GM19035 (cell line): ENCODE results near the gene LMTK2.
"Not testable (repeated sequence)": the region's sequence is repeated elsewhere in the genome, so short reads cannot be mapped to it uniquely, and the experiment has no call there.

Source experiments
- ATAC-seq: cut with Tn5 transposase; IDR thresholded peaks from one replicate; pipeline ENCODE4 v1.9.1; 2021; ENCODE audit not compliant: unreplicated experiment

The LMTK2 gene

GRCh38 chr7:98216941-98217622 is 110.4 kb downstream of the LMTK2 start:
- no peak for ATAC-seq

- ATAC-seq: no peak
These were observed 111.2 kb downstream of the LMTK2 start for GRCh38 chr7:98217623-98218582.

- ATAC-seq: not testable (repeated sequence)
These were observed 112.7 kb downstream of the LMTK2 start for GRCh38 chr7:98219382-98219781.

DNA sequence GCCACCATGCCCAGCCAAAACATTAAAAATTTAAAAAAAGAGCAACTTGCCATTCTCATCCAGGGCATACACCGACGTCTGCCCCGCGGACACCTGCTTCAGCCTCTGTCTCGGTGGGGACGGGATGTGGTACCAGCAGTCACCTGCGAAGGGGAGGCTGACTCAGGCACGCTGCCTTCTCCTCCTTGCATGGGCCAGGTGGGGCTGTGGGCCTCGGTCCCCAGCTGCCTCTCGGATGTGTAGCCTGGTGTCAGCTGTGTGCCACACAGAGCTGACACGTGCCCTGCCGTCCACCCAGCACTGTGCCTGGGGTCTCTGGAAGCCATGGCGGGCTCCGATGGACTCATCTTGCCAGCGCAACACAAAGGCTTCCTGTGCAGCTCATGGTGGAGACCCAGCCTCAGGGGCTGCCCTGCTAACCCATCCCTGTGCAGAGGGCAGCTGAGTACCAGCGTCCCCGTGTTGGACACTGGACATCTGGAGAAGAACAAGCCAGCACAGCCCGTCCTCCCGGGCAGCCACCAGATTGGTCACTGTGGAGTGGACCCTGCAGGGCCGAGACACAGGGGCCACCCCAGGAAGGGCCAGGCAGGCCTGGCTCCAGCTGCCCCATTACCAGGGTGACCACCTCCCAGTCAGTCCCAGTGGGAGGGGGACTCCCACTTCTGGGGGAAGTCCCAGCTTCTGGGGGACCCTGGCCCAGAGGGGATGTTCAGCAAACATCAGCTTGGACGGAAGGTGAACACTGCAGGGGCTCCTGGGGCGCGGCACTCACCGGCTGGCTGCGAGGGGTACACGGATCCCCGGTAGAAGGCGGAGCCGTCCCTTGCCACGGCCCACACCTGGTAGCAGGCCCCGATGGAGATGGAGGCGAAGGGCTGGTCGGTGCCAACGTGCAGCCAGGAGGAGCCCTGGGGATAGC is 115.2 kb downstream of the LMTK2 start:
- no peak for ATAC-seq

GRCh38 chr7:98222533-98223195 is 116.0 kb downstream of the LMTK2 start:
- no peak for ATAC-seq

DNA sequence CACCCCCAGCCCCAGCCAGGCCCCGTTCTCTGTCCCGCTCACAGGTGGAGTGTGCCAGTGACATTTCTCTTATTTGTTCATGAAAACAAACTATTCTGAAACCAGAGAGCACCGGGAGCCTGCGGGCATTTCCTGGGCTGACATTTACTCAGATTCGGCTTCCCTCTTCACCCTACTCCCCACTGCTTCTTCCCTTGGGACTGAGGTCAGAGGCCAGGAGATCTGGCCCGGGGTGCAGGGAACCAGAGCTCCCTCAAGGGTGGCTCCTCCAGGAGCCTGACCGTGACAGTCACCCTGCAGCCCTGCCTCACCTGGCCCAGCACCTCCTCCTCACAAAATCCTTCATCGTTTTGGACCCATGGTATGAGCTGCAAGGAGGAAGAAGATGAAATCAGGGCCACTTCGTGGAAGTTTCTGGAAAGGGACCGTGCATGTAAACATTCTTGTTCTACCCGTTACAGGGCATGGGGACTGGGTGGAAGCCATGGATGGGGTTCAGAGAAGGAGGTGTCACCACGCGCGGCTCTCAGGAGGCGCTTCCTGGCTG is 116.8 kb downstream of the LMTK2 start:
- ATAC-seq: no peak

DNA sequence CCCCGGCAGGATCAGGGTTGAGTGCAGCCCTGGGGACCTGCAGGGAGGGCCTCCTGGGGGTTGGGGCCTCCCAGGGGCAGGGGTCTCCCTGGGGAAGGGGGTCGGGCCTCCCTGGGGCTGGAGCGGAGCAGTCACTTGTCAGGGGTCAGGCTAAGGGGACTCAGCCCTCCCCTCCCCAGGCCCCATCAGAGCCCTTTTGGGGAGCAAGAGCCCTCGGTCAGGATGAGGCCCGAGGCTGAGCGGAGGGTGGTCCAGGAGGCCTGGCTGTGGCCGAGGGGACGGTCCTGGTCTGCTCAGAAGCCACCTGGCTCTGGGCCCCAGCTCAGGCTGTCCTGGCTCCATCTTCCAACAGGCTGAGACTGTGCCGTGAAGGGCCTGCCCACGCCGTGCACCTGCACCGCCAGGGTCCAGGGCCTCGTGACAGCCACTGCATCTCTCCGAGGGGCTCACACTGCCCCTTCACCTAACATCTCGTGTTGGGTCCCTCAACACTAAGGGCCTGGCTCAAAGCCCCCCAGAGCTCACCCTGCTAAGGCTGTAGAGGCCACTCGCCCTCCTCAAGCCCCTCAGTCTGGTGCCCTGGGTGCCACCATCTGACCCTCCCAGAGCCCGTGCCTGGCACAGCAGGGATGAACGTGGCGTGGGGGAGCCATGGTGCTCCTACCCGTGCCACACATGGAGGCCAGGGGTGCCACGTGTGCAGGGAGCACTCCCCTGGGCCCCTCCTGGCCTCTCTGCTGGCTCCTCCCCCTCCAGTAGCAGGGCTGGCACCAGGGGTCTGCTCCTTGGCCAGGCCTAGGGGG is 117.4 kb downstream of the LMTK2 start:
- no peak for ATAC-seq

DNA sequence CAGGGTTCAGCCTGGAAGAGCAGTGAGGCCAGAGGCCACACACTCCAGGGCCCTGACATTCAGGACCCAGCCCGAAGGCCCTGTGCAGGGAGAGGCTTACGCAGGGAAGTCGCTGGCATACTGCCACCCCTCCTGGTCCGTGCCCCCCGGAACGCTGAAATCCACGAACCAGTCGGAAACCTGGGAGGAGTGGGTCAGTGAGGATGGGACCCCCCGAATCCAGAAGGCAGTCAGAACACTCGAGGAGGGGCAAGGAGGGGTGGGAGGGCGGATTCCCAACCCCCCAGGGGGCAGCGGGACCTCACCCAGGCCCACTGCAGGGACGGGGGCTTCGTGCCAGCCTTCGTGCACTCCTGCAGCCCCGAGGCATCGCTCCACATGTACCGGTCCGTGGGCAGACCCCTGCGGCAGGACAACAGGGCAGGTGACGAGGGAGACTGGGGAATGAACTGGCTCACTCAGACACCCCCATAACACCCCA is 118.1 kb downstream of the LMTK2 start:
- no peak for ATAC-seq

- ATAC-seq: no peak
These were observed 119.4 kb downstream of the LMTK2 start for GRCh38 chr7:98225913-98226614.

DNA sequence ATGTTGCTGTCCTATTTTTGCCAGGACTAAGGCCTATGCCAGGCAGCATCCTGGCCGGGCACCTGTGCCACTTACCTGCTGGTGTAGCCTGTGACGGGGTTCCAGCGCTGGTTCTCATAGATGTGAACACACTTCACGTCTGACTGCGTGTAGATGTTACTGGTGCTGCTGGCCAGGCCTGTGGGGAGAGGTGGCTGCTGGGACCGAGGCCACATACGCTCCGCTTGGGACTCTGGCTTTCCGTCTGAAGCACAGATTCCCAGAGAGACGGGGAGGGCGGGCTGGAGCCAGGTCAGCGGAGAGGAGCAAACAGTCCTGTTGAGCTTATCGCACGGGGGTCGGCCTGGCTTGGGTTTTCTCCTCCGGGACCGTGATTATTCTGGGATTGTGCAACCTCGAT is 121.3 kb downstream of the LMTK2 start:
- no peak for ATAC-seq

DNA sequence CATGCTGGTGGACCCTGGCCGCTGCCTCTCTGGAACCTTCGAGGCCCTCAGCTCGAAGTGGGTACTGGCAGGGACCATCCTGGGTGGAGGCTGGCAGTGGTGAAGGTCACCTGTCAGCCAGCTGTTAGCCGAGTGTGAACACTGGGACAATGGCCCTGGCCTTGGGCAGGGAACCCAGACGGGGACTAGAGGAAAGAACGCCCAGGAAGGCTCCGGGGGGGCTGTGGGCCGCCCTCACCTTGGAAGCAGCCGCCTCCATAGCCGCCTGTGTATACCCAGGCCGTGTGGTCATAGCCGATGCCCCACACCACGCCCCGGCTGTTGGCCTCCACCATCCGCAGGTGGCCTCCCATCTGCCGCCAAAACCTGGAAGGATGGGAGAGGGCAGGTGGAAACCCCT is 122.1 kb downstream of the LMTK2 start:
- no peak for ATAC-seq

DNA sequence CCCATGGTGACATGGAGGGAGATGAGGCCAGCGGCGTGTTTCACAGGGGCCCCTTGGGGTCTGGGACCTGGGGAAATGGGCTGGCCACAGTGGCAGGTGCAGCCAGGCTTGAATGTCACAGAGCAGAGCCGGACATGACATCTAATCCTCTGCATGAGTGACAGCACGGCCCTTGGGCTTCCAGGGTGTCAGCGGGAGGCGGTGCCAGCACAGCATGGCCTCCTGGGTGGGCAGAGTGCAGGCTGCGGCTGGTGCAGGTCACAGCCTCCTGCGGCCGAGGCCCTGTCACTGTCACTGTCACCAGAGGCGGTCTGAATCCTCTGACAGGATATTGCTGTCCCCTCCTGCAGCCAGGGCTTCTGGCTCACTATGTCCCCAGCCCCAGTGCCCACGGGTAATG is 122.8 kb downstream of the LMTK2 start:
- no peak for ATAC-seq

- no peak for ATAC-seq
These were observed 123.5 kb downstream of the LMTK2 start for GRCh38 chr7:98229991-98230745.

DNA sequence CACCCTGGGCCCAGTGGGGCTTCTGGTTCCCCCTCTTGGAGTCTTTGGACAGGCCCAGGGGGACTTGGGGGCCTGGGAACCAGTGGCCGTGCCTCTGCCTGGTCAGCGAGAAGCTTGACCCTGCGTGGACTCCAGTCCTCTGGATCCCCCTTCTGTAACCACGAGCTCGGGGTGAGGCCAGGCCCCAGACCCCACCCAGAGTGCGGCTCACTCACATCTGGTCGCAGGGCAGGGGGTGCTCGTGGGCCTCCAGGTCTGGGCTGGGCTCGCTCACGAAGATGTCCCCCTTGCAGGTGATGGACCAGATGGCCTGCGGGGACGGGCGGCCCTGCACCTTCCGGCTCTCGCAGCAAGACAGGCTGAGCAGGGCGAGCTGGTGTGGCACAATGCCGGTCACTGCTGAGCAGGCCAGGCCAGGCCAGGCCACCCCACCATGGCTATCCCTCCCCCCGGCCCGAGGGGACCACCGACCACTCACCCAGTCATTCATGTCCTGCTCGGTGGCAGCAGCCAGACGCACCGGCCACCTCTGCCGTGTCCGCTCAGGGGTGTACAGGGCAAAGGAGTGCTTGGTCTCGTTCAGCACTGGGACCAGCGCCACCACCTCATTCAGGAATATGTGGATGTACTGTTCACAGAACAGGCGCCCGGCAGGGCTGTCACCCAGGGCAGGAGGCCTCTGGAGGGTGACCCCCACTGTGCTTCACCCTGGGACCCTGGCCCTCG is 124.2 kb downstream of the LMTK2 start:
- no peak for ATAC-seq

GRCh38 chr7:98231493-98232262 is 125.0 kb downstream of the LMTK2 start:
- ATAC-seq: no peak

DNA sequence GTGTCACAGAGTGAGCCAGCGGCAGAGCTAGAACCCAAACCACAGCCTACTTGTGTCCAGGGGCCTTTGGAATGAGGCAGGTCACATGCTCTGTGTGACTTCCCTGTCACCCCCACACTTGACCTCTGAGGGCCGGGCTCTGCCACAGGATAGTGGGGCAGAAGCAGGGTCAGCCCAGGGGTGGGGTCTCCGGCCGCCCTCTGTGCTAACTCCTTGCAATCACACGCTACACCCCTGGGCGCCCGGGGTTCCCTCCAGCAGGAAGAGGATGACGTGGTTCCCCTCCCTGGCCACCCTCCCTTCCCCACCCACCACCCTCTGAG is 125.6 kb downstream of the LMTK2 start:
- ATAC-seq: no peak

- ATAC-seq: no peak
These were observed 126.1 kb downstream of the LMTK2 start for GRCh38 chr7:98232799-98233198.
